Measurements from ENCODE around the gene CDC27.
"Not testable (repeated sequence)": the region's sequence is repeated elsewhere in the genome, so short reads cannot be mapped to it uniquely, and the experiment has no call there.

CDC27 gene, protein sequence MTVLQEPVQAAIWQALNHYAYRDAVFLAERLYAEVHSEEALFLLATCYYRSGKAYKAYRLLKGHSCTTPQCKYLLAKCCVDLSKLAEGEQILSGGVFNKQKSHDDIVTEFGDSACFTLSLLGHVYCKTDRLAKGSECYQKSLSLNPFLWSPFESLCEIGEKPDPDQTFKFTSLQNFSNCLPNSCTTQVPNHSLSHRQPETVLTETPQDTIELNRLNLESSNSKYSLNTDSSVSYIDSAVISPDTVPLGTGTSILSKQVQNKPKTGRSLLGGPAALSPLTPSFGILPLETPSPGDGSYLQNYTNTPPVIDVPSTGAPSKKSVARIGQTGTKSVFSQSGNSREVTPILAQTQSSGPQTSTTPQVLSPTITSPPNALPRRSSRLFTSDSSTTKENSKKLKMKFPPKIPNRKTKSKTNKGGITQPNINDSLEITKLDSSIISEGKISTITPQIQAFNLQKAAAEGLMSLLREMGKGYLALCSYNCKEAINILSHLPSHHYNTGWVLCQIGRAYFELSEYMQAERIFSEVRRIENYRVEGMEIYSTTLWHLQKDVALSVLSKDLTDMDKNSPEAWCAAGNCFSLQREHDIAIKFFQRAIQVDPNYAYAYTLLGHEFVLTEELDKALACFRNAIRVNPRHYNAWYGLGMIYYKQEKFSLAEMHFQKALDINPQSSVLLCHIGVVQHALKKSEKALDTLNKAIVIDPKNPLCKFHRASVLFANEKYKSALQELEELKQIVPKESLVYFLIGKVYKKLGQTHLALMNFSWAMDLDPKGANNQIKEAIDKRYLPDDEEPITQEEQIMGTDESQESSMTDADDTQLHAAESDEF

DNA sequence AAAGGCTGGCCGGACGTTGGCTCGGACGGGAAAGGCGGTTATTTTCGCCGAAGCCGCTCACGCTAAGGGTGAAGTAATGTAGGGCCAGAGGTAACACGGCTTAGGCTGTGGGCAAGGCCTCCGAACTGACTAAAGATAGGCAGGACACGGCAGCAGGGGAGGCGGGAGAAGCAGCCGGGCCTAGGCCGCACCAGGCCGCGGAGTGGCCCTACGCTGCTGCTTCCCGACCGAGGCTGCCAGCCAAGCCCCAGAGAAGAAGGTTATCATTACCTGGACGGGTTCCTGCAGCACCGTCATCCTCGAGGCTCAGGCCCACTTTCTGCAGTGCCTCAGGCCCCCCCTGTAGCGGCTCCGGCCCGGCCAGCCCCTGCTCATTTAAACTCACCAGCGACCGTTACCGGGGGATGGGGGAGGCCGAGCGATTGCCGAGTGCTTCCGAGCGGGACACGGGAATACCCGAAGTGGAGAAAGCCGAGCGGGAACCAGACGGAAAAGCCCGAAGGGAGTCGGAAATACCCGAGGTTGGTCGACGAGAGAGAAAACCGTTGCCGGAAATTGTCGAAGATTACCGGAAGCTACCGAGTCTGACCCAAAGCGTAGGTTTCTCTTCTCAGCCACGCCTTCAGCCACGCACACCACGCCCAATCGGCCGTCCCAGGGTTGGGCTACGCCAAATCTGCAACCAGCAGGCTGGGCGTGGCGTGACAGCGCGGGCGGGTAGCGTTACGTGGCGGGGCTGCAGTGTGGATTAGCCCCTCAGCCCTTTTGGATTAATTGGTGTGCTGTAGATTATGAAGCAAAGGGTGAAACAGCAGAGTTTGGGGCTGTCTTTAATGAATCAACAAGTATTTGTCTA is at the start of gene CDC27:
Gene CDC27, minus strand, starts transcription at position 420 of the 856 bp plus-strand sequence. Its CDS starts 123 bp downstream, at position 297.
- peak; percentile 99 for DNase-seq (ENCODE audit: low read depth in 2 of 2)

DNA sequence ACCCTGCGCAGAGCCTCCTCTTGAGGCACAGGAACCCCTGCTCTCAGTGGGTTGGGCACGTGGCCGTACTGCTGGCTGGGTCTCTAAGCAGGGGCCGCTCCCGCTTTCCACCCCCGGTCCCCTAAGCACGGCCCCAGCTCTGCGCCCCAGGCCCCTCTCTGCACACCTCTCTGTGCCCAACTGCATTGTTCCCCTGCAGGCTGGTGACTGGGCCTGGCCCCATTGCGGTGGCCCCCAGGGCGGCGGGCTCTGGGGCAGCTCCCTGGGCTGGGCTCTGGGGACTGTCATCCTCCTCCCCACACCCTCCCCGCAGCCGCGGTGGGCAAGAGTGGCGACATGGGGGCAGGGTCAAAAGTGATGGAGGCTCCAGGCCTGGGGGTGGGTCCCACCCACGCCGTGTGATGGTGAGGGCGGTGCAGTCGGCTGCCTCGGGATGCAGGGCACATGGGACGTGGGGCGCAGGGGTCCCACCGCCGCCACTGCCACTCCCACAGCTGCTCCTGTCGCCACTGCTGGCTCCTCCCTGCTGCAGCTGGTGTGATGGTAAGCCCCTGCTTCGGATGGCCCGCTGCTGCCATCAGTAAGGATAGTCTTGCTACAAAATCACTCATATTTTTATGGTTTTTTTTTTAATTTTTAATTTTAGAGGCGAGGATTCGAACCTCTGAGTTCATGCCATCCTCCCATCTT is 49.4 kb upstream of the CDC27 start:
- DNase-seq (ENCODE audit: low read depth in 2 of 2), result no peak

DNA sequence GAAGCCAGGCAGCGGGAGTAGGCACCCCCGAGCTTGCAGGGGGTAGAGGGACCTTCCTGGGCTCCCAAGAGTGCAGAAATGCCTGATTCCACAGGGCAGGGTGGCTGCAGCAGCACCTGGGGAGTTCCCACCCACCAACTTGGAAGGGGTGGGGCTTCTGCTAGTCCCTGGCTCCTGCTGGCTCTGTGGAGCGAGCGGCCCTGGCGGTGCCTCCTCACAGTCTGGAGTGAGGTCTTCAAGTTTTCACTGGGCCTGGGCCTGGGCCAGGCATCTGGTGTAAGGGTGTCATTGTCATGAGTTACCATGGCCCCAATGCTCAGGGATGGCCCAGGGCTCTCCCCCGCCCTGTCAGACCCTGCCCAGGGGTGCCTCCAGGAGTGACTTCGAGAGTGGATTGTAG is 48.7 kb upstream of the CDC27 start:
- DNase-seq (ENCODE audit: low read depth in 2 of 2), result no peak

DNA sequence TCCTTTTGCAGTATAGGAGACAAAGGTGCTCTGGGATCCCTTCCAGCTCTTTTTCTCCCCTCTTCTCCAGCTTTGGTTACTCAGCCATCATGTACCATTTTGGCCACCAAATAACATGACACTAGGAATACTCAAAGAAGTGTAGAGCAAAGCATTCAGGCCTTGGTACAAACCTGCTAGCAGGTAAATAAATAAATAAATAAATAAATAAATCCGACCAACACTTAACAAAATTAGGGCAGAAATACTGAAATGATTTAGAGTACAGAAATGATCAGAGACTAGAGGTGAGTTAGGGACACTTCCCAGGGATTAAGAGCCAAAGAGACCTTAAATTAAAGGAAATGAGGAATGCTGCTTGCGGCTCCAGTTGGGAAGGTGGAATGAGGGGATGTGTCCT is 46.8 kb upstream of the CDC27 start:
- no peak for DNase-seq (ENCODE audit: low read depth in 2 of 2)

DNA sequence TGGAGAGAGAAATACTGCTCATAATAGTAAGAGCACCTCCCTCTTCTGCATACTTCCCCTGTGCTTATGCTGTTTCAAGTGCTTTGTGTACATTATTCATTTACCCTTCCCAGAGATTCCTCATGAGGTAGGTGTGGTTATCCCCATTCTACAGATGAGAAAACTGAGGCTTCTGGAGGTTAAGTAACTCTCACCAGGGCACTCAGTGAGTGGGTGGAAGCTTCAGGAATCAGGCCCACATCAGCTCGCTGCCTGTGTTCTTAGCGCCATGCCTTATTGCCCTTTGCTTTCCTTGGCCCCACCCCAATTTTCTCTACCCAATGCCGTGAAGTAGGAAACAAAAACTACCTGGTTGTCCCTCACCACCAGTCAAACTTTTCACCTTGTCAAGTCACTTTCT is 46.4 kb upstream of the CDC27 start:
- DNase-seq (ENCODE audit: low read depth in 2 of 2), result no peak

DNA sequence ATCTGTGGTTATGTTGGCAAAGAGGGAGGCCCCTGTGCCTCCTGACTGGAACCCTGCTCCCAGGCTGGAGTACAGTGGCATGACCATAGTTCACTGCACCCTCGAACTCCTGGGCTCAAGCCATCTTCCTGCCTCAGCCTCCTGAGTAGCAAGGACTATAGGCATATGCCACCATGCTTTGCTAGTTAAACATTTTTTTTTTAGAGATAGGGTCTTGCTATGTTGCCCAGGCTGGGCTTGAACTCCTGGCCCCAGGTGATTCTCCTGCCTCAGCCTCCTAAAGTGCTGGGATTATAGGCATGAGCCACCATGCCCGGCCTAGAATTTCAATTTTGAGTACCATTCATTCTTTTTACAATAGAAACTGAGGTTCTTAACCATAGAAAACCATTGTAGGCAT is 43.4 kb upstream of the CDC27 start:
- DNase-seq (ENCODE audit: low read depth in 2 of 2), result no peak

DNA sequence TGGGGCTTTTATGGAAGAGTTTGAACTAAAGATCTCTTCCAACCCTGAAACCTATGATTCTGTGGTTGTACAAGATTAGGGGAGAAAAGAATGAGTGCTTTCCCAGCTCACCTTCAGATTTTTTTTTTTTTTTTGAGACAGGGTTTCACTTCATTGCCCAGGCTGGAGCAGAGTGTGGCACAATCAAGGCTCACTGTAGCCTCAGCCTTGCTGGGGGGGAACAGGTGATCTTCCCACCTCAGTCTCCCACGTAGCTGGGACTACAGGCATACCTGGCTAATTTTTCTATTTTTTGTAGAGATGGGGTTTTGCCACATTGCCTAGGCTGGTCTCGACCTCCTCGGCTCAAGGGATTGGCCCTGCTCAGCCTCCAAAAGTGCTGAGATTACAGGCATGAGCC is 42.8 kb upstream of the CDC27 start:
- no peak for DNase-seq (ENCODE audit: low read depth in 2 of 2)

DNA sequence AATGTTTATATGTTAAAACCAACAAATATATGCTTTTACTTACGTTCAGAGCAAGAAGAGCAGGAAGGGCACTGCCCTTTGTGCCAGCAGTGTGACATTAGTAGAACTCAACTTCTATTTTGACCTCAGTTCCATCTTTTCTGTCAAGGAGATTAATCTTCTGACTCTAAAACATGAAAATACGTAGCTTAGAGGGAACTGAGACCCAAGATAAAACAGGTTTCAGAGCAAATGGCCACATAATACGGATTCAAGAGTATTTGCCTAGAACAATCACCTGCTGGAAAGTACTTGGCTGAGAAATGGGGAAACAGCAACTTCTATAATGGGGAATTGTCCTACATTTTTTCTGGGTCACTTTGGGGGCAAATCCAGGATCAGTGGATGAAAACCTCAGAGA is 42.2 kb upstream of the CDC27 start:
- no peak for DNase-seq (ENCODE audit: low read depth in 2 of 2)

DNA sequence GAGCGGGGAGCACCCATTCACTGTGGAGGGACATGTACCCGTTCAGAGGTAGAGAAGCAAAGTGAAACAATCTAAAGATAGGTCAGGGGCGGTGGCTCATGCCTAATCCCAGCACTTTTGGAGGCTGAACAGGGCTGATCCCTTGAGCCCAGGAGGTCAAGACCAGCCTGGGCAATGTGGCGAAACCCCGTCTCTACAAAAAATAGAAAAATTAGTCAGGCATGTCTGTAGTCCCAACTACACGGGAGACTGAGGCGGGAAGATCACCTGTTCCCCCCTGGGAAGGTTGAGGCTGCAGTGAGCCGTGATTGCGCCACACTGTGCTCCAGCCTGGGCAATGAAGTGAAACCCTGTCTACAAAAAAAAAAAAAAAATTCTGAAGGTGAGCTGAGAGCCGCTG is 41.8 kb upstream of the CDC27 start:
- no peak for DNase-seq (ENCODE audit: low read depth in 2 of 2)

DNA sequence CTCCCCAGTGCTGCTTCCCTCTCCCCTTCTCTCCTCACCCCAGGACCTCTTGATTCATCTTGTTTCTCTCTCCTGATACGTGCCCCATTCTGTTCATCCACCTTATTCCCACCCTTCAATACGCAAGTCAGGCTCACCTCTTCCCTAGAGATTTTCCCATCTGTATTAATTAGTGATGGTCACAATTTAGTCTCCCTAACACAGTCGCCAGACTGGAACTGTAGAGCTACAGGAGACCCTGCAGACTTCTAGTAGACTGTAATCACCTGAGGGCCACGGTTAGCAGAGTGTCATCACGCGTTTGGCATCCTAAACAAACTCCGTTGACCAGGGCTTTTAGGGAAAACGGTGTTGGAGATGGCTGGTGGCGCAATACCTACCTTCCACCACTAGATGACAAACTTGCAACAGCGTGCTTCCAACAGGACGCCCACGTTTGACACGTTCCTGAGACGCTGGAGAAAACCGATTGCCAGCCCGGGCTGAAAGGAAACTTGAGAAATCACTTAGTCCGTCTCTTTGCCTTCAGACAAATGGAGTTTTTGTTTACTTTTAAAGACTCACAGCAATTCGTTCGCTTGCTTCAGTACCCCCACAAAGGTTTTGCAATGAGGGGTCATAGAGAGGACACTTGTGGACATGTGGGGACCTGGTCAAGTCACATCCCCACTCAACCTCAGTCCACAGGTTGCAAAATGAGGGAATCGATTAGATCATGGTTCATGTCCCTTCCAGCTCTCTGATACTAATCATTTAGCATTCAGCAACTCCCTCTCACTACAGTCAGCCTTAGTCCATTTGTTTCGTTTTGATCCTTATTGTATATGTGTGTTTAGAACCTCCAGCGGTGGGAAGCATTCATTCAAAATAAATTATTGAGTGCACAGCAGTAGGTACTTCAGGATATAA is 40.7 kb upstream of the CDC27 start:
- DNase-seq (ENCODE audit: low read depth in 2 of 2), result peak; percentile 59 to 74

DNA sequence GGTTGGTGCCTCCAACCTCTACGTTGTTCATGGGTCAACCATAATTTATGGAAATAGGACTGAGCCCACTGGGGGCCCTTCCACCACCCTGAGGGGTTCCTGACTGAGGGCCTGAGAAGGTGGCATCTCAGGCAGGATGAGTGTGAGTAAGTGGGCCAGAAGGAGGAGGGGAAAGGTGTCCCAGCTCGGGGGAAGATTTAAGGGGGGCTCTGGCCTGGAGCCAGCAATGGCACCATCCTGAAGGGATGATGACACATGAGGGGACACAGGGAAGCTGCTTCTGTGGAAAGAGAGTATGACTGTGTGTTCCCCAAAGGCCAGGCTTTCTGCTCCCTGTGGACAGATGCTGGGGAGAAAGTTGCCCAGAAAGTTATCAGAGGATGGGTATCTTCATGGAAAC is 38.8 kb upstream of the CDC27 start:
- no peak for DNase-seq (ENCODE audit: low read depth in 2 of 2)

DNA sequence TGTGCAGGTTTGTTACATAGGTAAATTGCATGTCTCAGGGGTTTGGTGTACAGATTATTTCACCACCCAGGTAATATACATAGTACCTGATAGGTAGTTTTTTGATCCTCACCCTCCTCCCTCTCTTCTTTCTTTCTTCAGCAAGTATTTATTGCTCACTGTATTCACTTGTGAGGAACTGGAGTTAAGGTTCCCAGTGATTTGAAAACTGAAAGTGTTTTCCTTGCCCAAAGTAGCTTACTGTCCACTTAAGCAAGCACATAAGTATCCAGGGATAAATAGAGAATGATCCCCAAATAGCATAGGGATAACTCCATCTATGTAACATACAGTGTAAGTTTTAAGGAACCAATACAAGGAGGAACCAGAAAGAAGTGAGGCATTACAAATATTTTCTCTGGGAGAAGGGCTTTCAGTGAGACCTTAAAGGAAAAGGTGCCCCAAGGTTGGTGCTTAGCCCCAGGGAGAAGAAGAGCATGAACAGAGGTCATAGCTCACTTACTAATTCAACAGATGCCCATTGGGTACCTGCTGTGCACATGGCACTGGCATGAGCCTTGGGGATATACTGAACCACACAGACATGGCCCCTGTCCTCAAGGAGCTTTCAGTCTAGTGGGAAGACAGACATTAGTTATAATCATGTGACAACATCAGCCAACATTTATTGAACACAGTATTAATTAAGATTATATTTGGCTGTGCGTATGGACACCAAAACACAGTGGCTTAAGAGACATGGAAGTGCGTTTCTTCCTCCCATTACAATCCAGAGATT is 37.0 kb upstream of the CDC27 start:
- no peak for DNase-seq (ENCODE audit: low read depth in 2 of 2)

DNA sequence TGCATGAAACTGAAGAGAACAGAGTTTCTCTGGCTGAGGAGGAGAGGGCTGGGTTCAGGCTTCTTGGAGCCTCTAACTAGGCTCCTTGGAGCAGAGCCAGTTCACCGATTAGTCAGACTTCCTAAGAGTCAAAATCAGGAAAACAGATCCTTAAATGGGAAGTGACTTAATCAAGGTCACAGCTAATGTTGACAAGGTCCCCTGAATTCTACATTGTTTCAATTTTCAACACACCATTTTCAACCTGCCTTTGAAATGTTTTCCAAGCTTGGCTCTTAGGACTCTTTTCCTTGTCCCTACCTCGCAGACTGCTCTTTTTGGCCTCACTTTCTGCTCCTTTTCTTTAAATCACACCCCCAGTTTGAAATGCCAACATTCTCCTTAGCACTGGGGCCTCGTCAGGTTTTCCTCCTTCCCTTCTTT is 36.4 kb upstream of the CDC27 start:
- no peak for DNase-seq (ENCODE audit: low read depth in 2 of 2)

DNA sequence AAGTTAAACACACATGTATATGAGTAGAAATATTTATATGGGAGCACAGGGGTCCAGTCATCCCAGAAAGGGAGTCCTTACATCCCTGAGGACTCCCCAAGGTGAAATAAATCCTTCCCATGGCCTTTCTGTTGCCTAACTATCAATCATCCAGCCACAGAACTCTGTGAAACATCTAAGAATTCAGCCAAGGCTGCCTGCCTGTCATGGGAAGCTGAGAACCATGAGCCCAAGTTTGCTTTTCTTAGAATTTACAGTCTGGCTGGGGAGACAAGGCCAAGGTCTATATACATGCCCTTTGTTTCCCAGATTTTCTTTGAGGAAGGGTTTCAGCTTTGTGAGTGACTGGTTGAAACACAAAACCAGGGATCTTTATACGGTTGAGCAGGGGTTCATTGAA is 35.9 kb upstream of the CDC27 start:
- no peak for DNase-seq (ENCODE audit: low read depth in 2 of 2)

DNA sequence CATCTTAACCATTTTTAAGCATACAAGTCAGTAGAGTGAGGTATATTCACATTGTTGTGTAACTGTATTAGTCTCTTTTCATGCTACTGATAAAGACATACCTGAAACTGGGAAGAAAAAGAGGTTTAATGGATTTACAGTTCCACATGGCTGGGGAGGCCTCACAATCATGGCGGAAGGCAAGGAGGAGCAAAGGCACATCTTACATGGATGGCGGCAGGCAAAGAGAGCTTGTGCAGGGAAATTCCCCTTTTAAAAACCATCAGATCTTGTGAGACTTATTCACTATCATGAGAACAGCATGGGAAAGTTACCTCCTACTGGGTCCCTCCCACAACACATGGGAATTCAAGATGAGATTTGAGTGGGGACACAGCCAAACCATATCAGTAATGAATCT is 35.0 kb upstream of the CDC27 start:
- DNase-seq (ENCODE audit: low read depth in 2 of 2), result not testable (repeated sequence)

DNA sequence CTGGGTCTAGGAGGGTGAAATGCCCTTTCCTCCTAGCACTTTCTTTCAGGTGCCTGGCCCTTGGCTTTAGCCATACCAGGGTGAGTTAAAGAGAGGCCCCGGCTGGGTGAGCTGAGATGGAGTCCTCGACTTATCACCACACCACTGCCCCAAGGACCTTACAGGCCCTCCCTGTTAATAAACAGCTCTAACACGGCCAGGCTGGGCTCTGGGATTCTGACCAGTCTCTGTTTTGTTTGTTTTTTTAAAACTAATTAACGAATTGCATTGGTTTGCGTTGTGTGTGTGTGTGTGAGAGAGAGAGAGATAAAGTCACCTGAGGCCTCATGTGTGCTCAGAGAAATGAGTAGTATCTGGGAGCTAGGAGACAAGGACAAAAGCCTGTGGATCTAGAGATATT is 34.4 kb upstream of the CDC27 start:
- DNase-seq (ENCODE audit: low read depth in 2 of 2), result no peak

DNA sequence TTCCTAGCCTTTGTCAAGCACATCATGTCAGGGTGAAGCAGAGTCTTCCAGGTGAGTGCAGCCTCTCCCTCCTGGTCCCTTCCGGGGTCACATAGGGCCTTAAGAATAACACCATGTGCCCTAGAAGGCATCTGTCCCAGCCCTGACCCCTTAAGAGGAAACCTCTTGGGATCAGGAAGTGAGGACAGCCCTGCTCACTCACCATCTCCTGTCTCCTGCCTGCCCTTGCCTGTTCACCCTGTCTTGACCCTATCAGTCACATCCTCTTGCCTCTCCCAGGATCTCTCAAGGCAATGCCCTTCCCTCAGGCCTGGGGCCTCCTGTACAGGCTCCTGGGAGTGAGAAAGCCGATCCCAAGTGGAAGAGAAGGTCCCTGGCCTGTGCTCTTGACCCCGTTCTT is 33.9 kb upstream of the CDC27 start:
- no peak for DNase-seq (ENCODE audit: low read depth in 2 of 2)

DNA sequence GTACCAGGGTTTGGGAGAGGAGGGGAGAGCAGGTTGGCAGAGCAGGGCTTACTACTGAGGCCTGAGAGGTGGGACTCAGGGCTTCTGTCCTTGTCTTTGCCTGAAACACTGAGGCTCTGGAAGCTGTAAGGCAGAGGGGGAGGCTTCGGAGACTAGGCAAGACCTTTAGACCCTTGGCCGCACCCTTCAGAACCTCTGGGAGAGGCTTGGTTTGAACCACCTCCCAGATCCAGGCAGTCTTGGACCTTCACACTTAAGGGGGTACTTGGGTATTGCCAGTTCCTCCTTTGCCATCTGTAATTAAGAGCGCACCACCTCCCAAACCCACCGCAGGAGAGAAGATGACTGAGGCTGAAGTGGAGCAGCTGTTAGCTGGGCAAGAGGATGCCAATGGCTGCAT is 33.0 kb upstream of the CDC27 start:
- DNase-seq (ENCODE audit: low read depth in 2 of 2), result no peak

DNA sequence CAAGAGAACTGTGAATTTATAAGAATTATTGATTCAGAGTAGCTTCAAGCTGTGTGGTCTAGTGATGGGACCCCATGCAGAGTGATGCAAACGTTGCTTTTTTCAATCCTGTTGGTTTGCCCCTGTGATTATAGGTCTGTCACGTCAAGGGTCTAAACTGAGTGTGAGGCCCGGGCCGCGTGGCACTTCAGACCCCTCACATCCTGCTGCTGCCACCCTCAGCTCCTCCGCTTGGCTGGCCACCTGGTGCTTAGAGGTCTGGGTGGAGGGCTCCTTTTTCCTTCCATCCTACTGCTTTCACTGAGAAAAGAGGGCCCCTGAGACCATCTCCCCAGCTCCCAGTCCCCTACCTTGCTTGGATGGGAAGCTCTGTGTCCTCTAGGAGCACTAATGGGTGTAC is 32.1 kb upstream of the CDC27 start:
- no peak for DNase-seq (ENCODE audit: low read depth in 2 of 2)

DNA sequence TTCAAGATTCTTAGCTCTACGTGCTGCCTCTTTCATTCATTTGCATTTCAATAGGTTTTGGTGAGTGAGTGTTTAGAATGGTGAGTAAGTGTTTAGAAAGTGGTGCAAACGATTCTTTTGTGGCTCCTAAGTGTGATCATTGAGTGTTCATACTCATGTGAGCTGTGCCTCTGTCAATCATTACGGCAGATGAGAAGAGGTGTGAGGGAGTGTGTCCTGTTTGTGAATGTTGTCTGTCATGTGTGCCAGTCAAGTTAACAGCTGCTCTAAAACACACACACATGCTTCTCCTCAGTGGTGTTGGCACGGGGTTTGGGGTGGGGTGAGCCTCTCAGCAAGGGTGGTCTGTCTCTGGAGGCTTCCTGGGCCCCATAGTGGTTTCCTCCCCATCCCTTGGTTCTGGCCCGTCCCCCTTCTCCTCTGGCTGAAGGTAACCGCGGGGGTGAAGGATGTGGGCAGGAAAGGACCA is 31.5 kb upstream of the CDC27 start:
- DNase-seq (ENCODE audit: low read depth in 2 of 2), result no peak
